OCI-LY1 (cell line): ENCODE measurements around the gene STK16.

Experiments
- H2AFZ ChIP-seq: fragments of 200-600 bp; sonication (generic), shearing (Covaris generic); 2 replicates; pipeline ENCODE4 v1.6.0; 2014; ENCODE audit warnings: antibody characterized with exemption, mild to moderate bottlenecking, low read length
- H3F3A ChIP-seq: fragments of 200-600 bp; sonication (generic), shearing (Covaris generic); 2 replicates; pipeline ENCODE4 v1.6.0; 2014; ENCODE audit warnings: mild to moderate bottlenecking, antibody characterized with exemption, low read length, moderate library complexity; ENCODE audit not compliant: insufficient read depth
- H3K27ac ChIP-seq: fragments of 200-600 bp; sonication (generic); 2 replicates; pipeline ENCODE4 v1.5.1; 2014; ENCODE audit warnings: low read length, mixed run types, mild to moderate bottlenecking, low read depth; ENCODE audit not compliant: poor library complexity, severe bottlenecking
- H3K27me3 ChIP-seq: fragments of 200-600 bp; sonication (generic); 2 replicates; pipeline ENCODE4 v1.6.0; 2014; ENCODE audit warnings: antibody characterized with exemption, mild to moderate bottlenecking, low read length, moderate library complexity; ENCODE audit not compliant: insufficient read depth
- H3K36me3 ChIP-seq: fragments of 200-600 bp; sonication (generic); 2 replicates; pipeline ENCODE4 v1.6.1; 2014; ENCODE audit warnings: mild to moderate bottlenecking, antibody characterized with exemption, low read length, moderate library complexity, mixed read lengths; ENCODE audit not compliant: insufficient read depth
- H3K4me1 ChIP-seq: fragments of 200-600 bp; sonication (generic); 2 replicates; pipeline ENCODE4 v1.5.1; 2014; ENCODE audit warnings: mild to moderate bottlenecking, low read length, moderate library complexity; ENCODE audit not compliant: insufficient read depth, severe bottlenecking
- H3K4me2 ChIP-seq: fragments of 200-600 bp; sonication (generic), shearing (Covaris generic); 2 replicates; pipeline ENCODE4 v1.6.1; 2014; ENCODE audit warnings: low read length
- H3K4me3 ChIP-seq: fragments of 200-600 bp; sonication (generic); 2 replicates; pipeline ENCODE4 v1.5.1; 2014; ENCODE audit warnings: low read length, low read depth, mild to moderate bottlenecking, mixed read lengths; ENCODE audit not compliant: poor library complexity, severe bottlenecking
- H3K79me2 ChIP-seq: fragments of 200-600 bp; shearing (Covaris generic); 2 replicates; pipeline ENCODE4 v1.6.1; 2016; ENCODE audit warnings: mixed run types, low read length, mixed read lengths; ENCODE audit not compliant: insufficient read depth
- H3K9ac ChIP-seq: fragments of 200-600 bp; sonication (generic), shearing (Covaris generic); 2 replicates; pipeline ENCODE4 v1.6.1; 2014; ENCODE audit warnings: mild to moderate bottlenecking, low read length, mixed read lengths
- H3K9me2 ChIP-seq: fragments of 200-600 bp; sonication (generic), shearing (Covaris generic); 2 replicates; pipeline ENCODE4 v1.6.1; 2014; ENCODE audit warnings: low read depth, mild to moderate bottlenecking, low read length, mixed read lengths
- H3K9me3 ChIP-seq: fragments of 200-600 bp; shearing (Covaris generic); 2 replicates; pipeline ENCODE4 v1.6.1; 2014; ENCODE audit warnings: low read length, mixed read lengths
- H4K20me1 ChIP-seq: fragments of 200-600 bp; sonication (generic), shearing (Covaris generic); 2 replicates; pipeline ENCODE4 v1.6.0; 2016; ENCODE audit warnings: mild to moderate bottlenecking, low read length; ENCODE audit not compliant: insufficient read depth
- CTCF ChIP-seq: fragments of 200-600 bp; sonication (generic), shearing (Covaris generic); IDR thresholded peaks from 2 replicates; pipeline ENCODE4 v1.5.1; 2017; ENCODE audit warnings: mild to moderate bottlenecking, antibody characterized with exemption, low read length, moderate library complexity, mixed read lengths
- EZH2 ChIP-seq: fragments of 200-600 bp; sonication (generic), shearing (Covaris generic); IDR thresholded peaks from 2 replicates; pipeline ENCODE4 v1.8.0; 2017; ENCODE audit warnings: borderline replicate concordance, mixed run types, mild to moderate bottlenecking, antibody characterized with exemption, low read length, moderate library complexity, mixed read lengths

The STK16 gene

GRCh38 chr2:219290381-219291171 lies 45.3 kb downstream of the STK16 start:
- H4K20me1 ChIP-seq: no peaks in the 10 kb centered on the region
- H3F3A ChIP-seq: no peaks in the 10 kb centered on the region
- peaks cover 9% of the 10 kb centered on the region for H3K36me3 ChIP-seq
- no peak overlapping the region for H3K9ac ChIP-seq
- H3K9me2 ChIP-seq: no peaks in the 10 kb centered on the region
- H2AFZ ChIP-seq: no peak overlapping the region
- H3K4me2 ChIP-seq: no peak overlapping the region
- no peaks in the 10 kb centered on the region for H3K79me2 ChIP-seq
- H3K9me3 ChIP-seq: no peaks in the 10 kb centered on the region
- no peak overlapping the region for H3K27ac ChIP-seq
- TF ChIP-seq CTCF (no peak), EZH2 (no peak)
- no peak overlapping the region for H3K4me3 ChIP-seq
- H3K4me1 ChIP-seq: peaks cover 15% of the 10 kb centered on the region
- H3K27me3 ChIP-seq: no peaks in the 10 kb centered on the region

GRCh38 chr2:219291394-219291793 lies 46.1 kb downstream of the STK16 start:
- Histone ChIP-seq H4K20me1 (no peaks in the 10 kb centered on the region), H3K9me2 (no peaks in the 10 kb centered on the region), H3K9ac (no peak overlapping the region), H3K9me3 (no peaks in the 10 kb centered on the region), H3K4me1 (peaks cover 15% of the 10 kb centered on the region), H3K4me3 (no peak overlapping the region), H3F3A (no peaks in the 10 kb centered on the region), H2AFZ (no peak overlapping the region), H3K4me2 (no peak overlapping the region), H3K79me2 (no peaks in the 10 kb centered on the region), H3K36me3 (peaks cover 4% of the 10 kb centered on the region; the same call in 1 of the 2 replicates), H3K27ac (no peak overlapping the region), H3K27me3 (no peaks in the 10 kb centered on the region; the same call in 1 of the 2 replicates)
- TF ChIP-seq EZH2: no peak
- TF ChIP-seq CTCF: no peak

GRCh38 chr2:219291910-219292490 lies 46.7 kb downstream of the STK16 start:
- Histone ChIP-seq H2AFZ (no peak overlapping the region), H3K36me3 (no peaks in the 10 kb centered on the region), H4K20me1 (no peaks in the 10 kb centered on the region), H3K4me1 (peaks cover 15% of the 10 kb centered on the region), H3K27ac (no peak overlapping the region), H3K9ac (no peak overlapping the region), H3K79me2 (no peaks in the 10 kb centered on the region), H3K9me2 (no peaks in the 10 kb centered on the region), H3K9me3 (no peaks in the 10 kb centered on the region), H3K4me2 (no peak overlapping the region), H3K4me3 (no peak overlapping the region), H3K27me3 (no peaks in the 10 kb centered on the region; the same call in 1 of the 2 replicates), H3F3A (no peaks in the 10 kb centered on the region)
- TF ChIP-seq CTCF: no peak
- no peak for TF ChIP-seq EZH2
